Measurements from ENCODE around the gene LMO7.

DNA sequence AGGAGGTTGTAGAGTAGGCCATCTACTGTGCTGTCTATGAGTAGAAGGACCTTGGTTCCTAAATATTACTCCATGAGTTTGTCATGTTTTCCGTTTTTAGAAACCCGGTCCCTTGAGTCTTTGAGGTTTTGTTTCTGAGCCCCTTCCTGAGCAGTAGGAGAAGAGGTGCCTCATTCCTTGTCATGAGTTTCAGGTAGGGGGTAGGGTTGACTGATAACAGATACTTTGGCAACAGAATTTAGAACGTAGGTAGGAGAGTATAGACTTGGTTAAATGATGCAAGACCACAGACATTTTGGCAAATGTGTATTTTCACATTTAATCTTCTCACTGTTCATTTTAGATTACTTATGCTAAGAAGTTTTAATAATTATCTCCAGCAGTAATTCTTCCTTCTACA, 24.6 kb downstream of the LMO7 start:
- TF ChIP-seq, protein P1, sequence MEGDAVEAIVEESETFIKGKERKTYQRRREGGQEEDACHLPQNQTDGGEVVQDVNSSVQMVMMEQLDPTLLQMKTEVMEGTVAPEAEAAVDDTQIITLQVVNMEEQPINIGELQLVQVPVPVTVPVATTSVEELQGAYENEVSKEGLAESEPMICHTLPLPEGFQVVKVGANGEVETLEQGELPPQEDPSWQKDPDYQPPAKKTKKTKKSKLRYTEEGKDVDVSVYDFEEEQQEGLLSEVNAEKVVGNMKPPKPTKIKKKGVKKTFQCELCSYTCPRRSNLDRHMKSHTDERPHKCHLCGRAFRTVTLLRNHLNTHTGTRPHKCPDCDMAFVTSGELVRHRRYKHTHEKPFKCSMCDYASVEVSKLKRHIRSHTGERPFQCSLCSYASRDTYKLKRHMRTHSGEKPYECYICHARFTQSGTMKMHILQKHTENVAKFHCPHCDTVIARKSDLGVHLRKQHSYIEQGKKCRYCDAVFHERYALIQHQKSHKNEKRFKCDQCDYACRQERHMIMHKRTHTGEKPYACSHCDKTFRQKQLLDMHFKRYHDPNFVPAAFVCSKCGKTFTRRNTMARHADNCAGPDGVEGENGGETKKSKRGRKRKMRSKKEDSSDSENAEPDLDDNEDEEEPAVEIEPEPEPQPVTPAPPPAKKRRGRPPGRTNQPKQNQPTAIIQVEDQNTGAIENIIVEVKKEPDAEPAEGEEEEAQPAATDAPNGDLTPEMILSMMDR (IDR thresholded peaks at IDR 0.05), result no peak
- TF ChIP-seq POLR2A (IDR thresholded peaks at IDR 0.05), result no peak

Data from testis (tissue), 2 donors.